SK-N-SH (cell line): ENCODE results near the gene ZFYVE27. TPM values are rescaled to one million over a fixed set of nuclear protein-coding genes. Genes with fewer than 3 reads are reported as not detected.

Experiments
- CTCF ChIA-PET: fragments of 300-600, 350-600 bp; formaldehyde crosslinking; extraction: SDS; loops from one replicate; lab custom pipeline; 2021; lab: Yijun Ruan, JAX
- POLR2A ChIA-PET: fragments of 350-600 bp; sonication (Branson Sonifier 250); formaldehyde crosslinking; extraction: SDS; loops from one replicate; lab custom pipeline; 2020; ENCODE audit warnings: antibody characterized with exemption, inconsistent platforms; lab: Yijun Ruan, JAX
- DNase-seq: peaks from one replicate; pipeline ENCODE4 v3.0.0; 2012
- H2AFZ ChIP-seq: fragments of 200-600 bp; sonication (generic); 2 replicates; pipeline ENCODE4 v1.8.1; 2016; ENCODE audit warnings: antibody characterized with exemption, mild to moderate bottlenecking, low read depth
- H3F3A ChIP-seq: fragments of 200-600 bp; sonication (generic); replicated peaks from 2 replicates; pipeline ENCODE3; 2016; ENCODE audit warnings: antibody characterized with exemption, mild to moderate bottlenecking; ENCODE audit not compliant: insufficient read depth
- H3K27ac ChIP-seq, 2 experiments: fragments of 200-500 bp in 1 of 2; fragments of 200-600 bp in 1 of 2; sonication (Bioruptor generic) in 1 of 2; sonication (generic), shearing (Covaris generic) in 1 of 2; 2 replicates each; pipeline versions ENCODE4 v1.5.1 to v1.6.1; 2014 to 2016; ENCODE audit warnings: low read depth in 2 of 2, inconsistent platforms in 1 of 2, low read length in 1 of 2, mild to moderate bottlenecking in 1 of 2, mixed read lengths in 1 of 2
- H3K27me3 ChIP-seq: fragments of 200-600 bp; sonication (generic), shearing (Covaris generic); 2 replicates; pipeline ENCODE4 v1.6.1; 2016; ENCODE audit warnings: mixed run types; ENCODE audit not compliant: insufficient read depth
- H3K36me3 ChIP-seq, 2 experiments: fragments of 200-500 bp in 1 of 2; fragments of 200-600 bp in 1 of 2; sonication (Bioruptor generic) in 1 of 2; sonication (generic) in 1 of 2; replicated peaks in 1 of 2; 2 replicates each; pipeline versions ENCODE3 to v1.5.1; 2014 to 2016; ENCODE audit warnings: low read length in 1 of 2, mild to moderate bottlenecking in 1 of 2; ENCODE audit not compliant: insufficient read depth in 2 of 2, control insufficient read depth in 1 of 2
- H3K4me1 ChIP-seq, 2 experiments: fragments of 200-500 bp in 1 of 2; fragments of 200-600 bp in 1 of 2; sonication (Bioruptor generic) in 1 of 2; sonication (generic), shearing (Covaris generic) in 1 of 2; 2 replicates each; pipeline versions ENCODE4 v1.5.1 to v1.6.1; 2014 to 2016; ENCODE audit warnings: low read depth in 1 of 2, low read length in 1 of 2, mixed run types in 1 of 2; ENCODE audit not compliant: insufficient read depth in 2 of 2, control insufficient read depth in 1 of 2
- H3K4me2 ChIP-seq: fragments of 200-600 bp; sonication (generic), shearing (Covaris generic); 2 replicates; pipeline ENCODE4 v1.6.1; 2017; ENCODE audit warnings: mixed run types
- H3K4me3 ChIP-seq, 2 experiments: fragments of 200-500 bp in 1 of 2; fragments of 200-600 bp in 1 of 2; sonication (Bioruptor generic) in 1 of 2; sonication (generic), shearing (Covaris generic) in 1 of 2; 2 replicates each; pipeline versions ENCODE4 v1.5.1 to v1.8.1; 2014 to 2016; ENCODE audit warnings: low read depth in 2 of 2, inconsistent platforms in 1 of 2, low read length in 1 of 2, mild to moderate bottlenecking in 1 of 2, mixed read lengths in 1 of 2, moderate library complexity in 1 of 2
- H3K79me2 ChIP-seq: fragments of 200-600 bp; sonication (generic); 2 replicates; pipeline ENCODE4 v1.8.1; 2017; ENCODE audit warnings: mild to moderate bottlenecking; ENCODE audit not compliant: insufficient read depth
- H3K9ac ChIP-seq: fragments of 200-600 bp; sonication (generic); 2 replicates; pipeline ENCODE4 v1.6.1; 2017; ENCODE audit warnings: mixed run types
- H3K9me2 ChIP-seq: fragments of 200-600 bp; sonication (generic); 2 replicates; pipeline ENCODE4 v1.6.1; 2017; ENCODE audit warnings: mixed run types
- H3K9me3 ChIP-seq: fragments of 200-600 bp; sonication (generic); 2 replicates; pipeline ENCODE4 v1.6.1; 2017; ENCODE audit warnings: mixed run types, mild to moderate bottlenecking, moderate library complexity
- H4K20me1 ChIP-seq: fragments of 200-600 bp; sonication (generic); 2 replicates; pipeline ENCODE4 v1.6.1; 2017; ENCODE audit warnings: mild to moderate bottlenecking, mixed run types; ENCODE audit not compliant: insufficient read depth
- ELF1 ChIP-seq: IDR thresholded peaks from 2 replicates; pipeline ENCODE4 v1.4.0; 2012
- FOXM1 ChIP-seq: IDR thresholded peaks from 2 replicates; pipeline ENCODE4 v1.4.0; 2012; ENCODE audit warnings: low read depth, mild to moderate bottlenecking
- GATA2 ChIP-seq: sonication (generic); formaldehyde crosslinking; IDR thresholded peaks from 2 replicates; pipeline ENCODE4 v1.5.0; 2020; ENCODE audit warnings: mild to moderate bottlenecking, missing genetic modification reagents
- MEF2A ChIP-seq: IDR thresholded peaks from 2 replicates; pipeline ENCODE4 v1.4.0; 2012; ENCODE audit warnings: low read depth, borderline replicate concordance
- POLR2AphosphoS5 ChIP-seq: IDR thresholded peaks from 2 replicates; pipeline ENCODE4 v1.6.1; 2012; ENCODE audit warnings: low read depth, low read length
- SMC3 ChIP-seq: IDR thresholded peaks from 2 replicates; pipeline ENCODE4 v1.6.1; 2012; ENCODE audit warnings: low read depth, low read length, improper control_type of control experiment
- YY1 ChIP-seq: IDR thresholded peaks from 2 replicates; pipeline ENCODE4 v1.4.0; 2012; ENCODE audit warnings: low read depth, mild to moderate bottlenecking
- WGBS: methylation state at CpG from one replicate; pipeline ENCODE4 v1.1.6; 2017; ENCODE audit warnings: low lambda C conversion rate; 5-methylcytosine and 5-hydroxymethylcytosine counted together
- polyA plus RNA-seq, 3 experiments: library from polyadenylated mRNA; depleted of rRNA; stranded (reverse); fragments of >200 nt; gene quantifications; 2 replicates each; pipeline ENCODE4 v1.2.3, GENCODE V29; 2012
- TF ChIP-seq, protein P1 (sequence below): IDR thresholded peaks from 2 replicates; pipeline ENCODE4 v1.4.0; 2012; ENCODE audit warnings: low read depth
- TF ChIP-seq, protein P2 (sequence below): IDR thresholded peaks from 2 replicates; pipeline ENCODE4 v1.4.0; 2012; ENCODE audit warnings: low read depth, borderline replicate concordance
- TF ChIP-seq, protein P3 (sequence below): fragments of 150-350 bp; IDR thresholded peaks from 2 replicates; pipeline ENCODE4 v1.6.1; 2017; ENCODE audit warnings: antibody characterized with exemption, low read length, low read depth, borderline replicate concordance
- TF ChIP-seq, protein P4 (sequence below): IDR thresholded peaks from 2 replicates; pipeline ENCODE4; 2012
- TF ChIP-seq, protein P5 (sequence below): fragments of 200-600 bp; sonication (generic); IDR thresholded peaks from 2 replicates; pipeline ENCODE4 v1.6.1; 2017; ENCODE audit warnings: antibody characterized with exemption, mild to moderate bottlenecking, moderate library complexity
- TF ChIP-seq, protein P6 (sequence below): fragments of 150-350 bp; IDR thresholded peaks from 2 replicates; pipeline ENCODE4 v1.6.1; 2016; ENCODE audit warnings: mild to moderate bottlenecking, low read depth, low read length

ZFYVE27 gene
- polyA plus RNA-seq, 1 of the 3 experiments (the other 2 are of a cell fraction) = 30.5 TPM

DNA sequence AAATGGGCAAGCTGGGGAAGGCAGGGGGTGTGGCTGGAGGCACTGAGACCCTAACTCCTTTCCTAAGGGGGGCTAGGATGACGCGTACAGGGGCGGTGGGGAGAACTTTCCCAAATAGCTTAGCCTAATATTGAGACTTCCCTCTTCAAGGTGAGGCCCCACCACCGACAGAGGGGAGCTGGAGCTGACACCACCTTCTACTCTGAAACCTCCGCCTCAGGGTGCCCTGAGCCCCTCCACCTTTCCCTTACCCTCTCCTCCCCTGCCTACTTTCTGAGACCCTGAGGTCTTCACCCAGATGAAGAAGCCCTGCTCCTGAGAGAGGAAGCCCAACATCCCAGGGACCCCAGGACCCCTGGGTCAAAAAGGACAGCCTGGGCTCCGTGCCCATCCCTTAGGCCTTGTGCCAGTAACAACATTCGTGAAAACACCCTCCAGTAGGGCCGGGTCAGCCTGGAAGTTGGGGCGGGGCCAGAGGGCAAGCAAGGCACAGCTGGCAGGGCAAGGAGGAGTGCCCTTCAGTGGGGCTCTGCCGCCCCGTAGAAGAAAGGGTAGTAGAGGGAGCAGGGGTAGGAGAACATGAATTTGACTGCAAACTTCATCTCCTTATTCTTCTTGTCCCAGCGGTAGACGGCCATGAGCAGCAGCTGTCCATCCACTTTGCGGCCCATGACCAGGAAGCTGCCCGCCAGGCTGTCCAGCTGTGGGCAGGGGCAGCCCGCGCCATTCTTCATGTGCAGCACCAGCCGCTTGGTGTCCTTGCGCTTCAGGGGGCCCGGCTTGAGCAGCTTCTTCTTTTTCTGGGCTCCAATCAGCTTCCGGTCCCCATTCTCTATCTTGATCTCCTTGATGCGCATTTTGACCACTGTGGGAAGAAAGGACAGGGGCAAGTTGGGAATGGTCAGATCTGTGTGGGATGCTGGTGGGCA, 30.3 kb downstream of the ZFYVE27 start:
- peaks cover 0 to 4% of the 10 kb centered on the region in 2 experiments; a peak in 1 of 4 replicates for H3K4me1 ChIP-seq
- no peak overlapping the region for H3K4me2 ChIP-seq
- H3F3A ChIP-seq = no peaks in the 10 kb centered on the region
- H3K27ac ChIP-seq = no peak overlapping the region
- WGBS = 94% methylated on average over 22 of the region's 22 CpGs
- no peak overlapping the region for H2AFZ ChIP-seq
- no peak overlapping the region for H3K4me3 ChIP-seq
- H3K9ac ChIP-seq = no peak overlapping the region
- POLR2A ChIA-PET = no interaction called here
- no peaks in the 10 kb centered on the region for H3K79me2 ChIP-seq
- H3K27me3 ChIP-seq = peaks cover 14% of the 10 kb centered on the region; the same call in 1 of the 2 replicates
- H3K9me2 ChIP-seq = no peaks in the 10 kb centered on the region
- no peaks in the 10 kb centered on the region for H3K9me3 ChIP-seq
- no peak for DNase-seq
- no peaks in the 10 kb centered on the region for H4K20me1 ChIP-seq
- TF ChIP-seq, protein P1, sequence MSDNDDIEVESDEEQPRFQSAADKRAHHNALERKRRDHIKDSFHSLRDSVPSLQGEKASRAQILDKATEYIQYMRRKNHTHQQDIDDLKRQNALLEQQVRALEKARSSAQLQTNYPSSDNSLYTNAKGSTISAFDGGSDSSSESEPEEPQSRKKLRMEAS = no peak
- TF ChIP-seq FOXM1 = no peak
- no peak for TF ChIP-seq YY1
- no peak for TF ChIP-seq MEF2A
- no peak for TF ChIP-seq ELF1
- TF ChIP-seq, protein P2, sequence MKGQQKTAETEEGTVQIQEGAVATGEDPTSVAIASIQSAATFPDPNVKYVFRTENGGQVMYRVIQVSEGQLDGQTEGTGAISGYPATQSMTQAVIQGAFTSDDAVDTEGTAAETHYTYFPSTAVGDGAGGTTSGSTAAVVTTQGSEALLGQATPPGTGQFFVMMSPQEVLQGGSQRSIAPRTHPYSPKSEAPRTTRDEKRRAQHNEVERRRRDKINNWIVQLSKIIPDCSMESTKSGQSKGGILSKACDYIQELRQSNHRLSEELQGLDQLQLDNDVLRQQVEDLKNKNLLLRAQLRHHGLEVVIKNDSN = no peak
- TF ChIP-seq, protein P3, sequence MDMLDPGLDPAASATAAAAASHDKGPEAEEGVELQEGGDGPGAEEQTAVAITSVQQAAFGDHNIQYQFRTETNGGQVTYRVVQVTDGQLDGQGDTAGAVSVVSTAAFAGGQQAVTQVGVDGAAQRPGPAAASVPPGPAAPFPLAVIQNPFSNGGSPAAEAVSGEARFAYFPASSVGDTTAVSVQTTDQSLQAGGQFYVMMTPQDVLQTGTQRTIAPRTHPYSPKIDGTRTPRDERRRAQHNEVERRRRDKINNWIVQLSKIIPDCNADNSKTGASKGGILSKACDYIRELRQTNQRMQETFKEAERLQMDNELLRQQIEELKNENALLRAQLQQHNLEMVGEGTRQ = no peak
- no peak for TF ChIP-seq POLR2AphosphoS5
- TF ChIP-seq SMC3 = no peak
- no peak for TF ChIP-seq GATA2
- TF ChIP-seq, protein P4, sequence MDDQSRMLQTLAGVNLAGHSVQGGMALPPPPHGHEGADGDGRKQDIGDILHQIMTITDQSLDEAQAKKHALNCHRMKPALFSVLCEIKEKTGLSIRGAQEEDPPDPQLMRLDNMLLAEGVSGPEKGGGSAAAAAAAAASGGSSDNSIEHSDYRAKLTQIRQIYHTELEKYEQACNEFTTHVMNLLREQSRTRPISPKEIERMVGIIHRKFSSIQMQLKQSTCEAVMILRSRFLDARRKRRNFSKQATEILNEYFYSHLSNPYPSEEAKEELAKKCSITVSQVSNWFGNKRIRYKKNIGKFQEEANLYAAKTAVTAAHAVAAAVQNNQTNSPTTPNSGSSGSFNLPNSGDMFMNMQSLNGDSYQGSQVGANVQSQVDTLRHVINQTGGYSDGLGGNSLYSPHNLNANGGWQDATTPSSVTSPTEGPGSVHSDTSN = no peak
- TF ChIP-seq, protein P5, sequence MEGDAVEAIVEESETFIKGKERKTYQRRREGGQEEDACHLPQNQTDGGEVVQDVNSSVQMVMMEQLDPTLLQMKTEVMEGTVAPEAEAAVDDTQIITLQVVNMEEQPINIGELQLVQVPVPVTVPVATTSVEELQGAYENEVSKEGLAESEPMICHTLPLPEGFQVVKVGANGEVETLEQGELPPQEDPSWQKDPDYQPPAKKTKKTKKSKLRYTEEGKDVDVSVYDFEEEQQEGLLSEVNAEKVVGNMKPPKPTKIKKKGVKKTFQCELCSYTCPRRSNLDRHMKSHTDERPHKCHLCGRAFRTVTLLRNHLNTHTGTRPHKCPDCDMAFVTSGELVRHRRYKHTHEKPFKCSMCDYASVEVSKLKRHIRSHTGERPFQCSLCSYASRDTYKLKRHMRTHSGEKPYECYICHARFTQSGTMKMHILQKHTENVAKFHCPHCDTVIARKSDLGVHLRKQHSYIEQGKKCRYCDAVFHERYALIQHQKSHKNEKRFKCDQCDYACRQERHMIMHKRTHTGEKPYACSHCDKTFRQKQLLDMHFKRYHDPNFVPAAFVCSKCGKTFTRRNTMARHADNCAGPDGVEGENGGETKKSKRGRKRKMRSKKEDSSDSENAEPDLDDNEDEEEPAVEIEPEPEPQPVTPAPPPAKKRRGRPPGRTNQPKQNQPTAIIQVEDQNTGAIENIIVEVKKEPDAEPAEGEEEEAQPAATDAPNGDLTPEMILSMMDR = no peak
- TF ChIP-seq, protein P6, sequence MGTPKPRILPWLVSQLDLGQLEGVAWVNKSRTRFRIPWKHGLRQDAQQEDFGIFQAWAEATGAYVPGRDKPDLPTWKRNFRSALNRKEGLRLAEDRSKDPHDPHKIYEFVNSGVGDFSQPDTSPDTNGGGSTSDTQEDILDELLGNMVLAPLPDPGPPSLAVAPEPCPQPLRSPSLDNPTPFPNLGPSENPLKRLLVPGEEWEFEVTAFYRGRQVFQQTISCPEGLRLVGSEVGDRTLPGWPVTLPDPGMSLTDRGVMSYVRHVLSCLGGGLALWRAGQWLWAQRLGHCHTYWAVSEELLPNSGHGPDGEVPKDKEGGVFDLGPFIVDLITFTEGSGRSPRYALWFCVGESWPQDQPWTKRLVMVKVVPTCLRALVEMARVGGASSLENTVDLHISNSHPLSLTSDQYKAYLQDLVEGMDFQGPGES = no peak
- CTCF ChIA-PET = interaction anchor here (0.9 to 13.8 kb wide), 9 partner anchors 8 to 278 kb away, joined by 3 to 162 read pairs (median 4); no protein-coding TSS in a partner anchor
- H3K36me3 ChIP-seq = no peaks in the 10 kb centered on the region
